ENCODE measurements around the gene CAPZA1.

DNA sequence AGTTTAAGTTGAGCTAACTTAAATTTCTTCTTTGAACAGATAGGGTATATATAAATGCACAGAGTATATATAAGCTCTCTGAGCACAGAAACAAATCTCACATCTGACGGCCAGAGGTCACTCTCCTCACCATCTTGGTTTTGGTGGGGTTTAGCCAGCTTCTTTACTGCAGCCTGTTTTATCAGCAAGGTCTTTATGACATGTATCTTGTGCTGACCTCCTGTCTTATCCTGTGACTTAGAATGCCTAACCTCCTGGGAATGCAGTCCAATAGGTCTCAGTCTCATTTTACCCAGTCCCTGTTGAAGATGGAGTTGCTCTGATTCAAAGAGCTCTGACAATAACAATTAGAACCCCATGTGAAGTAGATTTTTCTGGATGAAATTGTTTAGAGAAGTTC is 53.2 kb downstream of the CAPZA1 start:
- TF ChIP-seq, protein P1, sequence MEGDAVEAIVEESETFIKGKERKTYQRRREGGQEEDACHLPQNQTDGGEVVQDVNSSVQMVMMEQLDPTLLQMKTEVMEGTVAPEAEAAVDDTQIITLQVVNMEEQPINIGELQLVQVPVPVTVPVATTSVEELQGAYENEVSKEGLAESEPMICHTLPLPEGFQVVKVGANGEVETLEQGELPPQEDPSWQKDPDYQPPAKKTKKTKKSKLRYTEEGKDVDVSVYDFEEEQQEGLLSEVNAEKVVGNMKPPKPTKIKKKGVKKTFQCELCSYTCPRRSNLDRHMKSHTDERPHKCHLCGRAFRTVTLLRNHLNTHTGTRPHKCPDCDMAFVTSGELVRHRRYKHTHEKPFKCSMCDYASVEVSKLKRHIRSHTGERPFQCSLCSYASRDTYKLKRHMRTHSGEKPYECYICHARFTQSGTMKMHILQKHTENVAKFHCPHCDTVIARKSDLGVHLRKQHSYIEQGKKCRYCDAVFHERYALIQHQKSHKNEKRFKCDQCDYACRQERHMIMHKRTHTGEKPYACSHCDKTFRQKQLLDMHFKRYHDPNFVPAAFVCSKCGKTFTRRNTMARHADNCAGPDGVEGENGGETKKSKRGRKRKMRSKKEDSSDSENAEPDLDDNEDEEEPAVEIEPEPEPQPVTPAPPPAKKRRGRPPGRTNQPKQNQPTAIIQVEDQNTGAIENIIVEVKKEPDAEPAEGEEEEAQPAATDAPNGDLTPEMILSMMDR (IDR thresholded peaks at IDR 0.05): no peak
- TF ChIP-seq POLR2A (IDR thresholded peaks at IDR 0.05): no peak

Measured in adrenal gland (tissue), 5 donors.